ENCODE results near the gene RTP2.
A peak's percentile ranks its signal among the peaks of the same experiment; 100 is the strongest.

The RTP2 gene

DNA sequence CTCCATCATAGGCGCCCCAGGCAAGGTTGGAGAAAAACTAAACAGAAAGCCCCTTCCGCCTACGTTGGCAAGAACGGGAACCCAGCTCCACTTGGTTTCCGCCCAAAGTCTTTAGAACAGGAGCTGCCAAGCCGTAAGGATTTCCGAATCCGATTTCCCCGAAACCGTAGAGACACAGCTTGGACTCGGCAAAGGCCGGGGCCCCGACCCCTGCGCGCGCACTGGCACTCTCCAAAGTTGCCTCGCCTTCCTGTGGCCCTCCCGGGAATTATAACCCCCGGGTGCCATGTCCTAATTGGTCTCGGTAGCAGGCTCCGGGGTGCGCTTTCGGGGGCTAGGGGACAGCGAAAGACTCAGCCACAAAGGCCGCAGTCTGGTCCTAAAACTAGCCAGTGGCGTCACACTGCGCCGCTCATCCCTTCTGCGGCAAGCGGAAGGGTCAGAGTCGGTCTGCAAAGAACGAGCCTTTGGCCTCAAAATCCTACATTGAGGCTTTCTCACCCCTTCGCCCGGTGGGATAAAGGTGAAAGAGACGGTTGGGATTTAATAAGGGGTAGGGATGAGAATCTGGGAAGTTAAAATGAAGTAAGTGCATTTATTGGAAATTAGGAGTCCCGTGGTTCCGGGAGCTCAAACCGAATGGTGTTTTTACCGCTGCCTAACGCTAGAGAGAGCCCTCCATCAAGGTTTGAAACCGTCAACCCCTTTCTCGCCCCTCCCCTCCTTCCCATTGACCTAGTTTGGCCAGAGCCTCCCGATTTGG, 36.2 kb upstream of the RTP2 start:
- peak; percentile 86 to 88 for DNase-seq

DNA sequence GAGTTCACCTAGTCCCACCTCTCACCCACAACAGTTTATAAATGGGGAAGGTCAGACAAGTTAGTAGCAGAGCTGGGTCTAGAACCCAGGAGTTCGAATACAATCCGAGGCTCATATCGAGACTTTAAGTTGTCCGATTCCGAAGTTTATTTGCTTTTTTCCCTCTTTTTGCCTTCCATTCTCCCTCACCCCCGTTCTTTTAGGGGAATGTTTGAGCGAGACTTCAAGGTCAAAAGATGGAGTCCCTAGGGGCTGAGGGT, 35.6 kb upstream of the RTP2 start:
- no peak for DNase-seq

DNA sequence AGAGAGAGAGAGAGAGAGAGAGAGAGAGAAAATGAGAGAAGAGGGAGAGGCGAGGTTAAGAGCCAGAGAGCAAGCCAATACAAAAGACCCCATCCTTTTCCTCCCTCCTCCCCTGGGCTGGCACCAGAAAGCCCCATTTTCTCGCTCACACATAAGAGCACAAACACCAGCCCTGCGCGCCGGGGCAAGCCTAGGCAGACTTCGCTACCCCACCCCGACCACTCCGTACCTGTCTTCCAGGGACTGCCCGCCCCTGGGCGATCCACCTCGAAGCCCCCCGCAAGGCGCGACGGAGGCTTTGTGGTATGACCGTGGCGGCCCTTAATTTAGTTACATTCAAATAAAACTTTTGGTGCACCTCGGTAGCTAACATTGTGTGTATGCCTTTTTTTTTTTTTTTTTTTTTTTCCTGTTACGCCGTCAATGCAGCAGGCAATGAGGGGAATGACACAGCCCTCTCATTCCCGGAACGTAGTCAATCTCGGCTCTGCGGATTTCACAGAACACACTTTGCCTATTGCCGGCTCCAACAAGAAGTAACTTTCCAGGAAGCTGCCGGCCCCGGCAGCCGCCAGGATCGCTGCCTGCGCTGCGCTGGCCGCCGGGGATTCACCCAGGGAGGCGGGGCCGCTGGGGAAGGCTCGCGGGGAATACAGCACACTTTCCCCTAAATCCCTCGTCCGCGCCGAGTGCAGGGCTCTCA, 35.2 kb upstream of the RTP2 start:
- peak; percentile 93 to 94 for DNase-seq

DNA sequence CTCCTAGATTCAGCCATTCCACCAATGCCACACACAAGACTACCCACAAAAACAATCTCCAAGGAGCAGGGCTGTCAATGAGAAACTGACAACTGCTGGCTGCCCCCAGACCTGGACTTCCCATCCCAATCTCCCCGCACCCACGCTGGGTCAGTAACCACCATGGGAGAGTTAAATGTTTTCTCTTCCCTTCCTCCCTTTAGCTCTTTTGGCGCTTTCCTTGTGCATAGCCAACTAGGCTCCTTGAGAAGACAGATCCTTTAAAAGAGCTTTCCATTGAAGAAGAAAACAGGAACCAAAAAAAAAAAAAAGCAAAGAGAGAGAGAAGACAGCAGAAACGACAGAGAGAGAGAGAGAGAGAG, 34.6 kb upstream of the RTP2 start:
- DNase-seq = peak; percentile 63 to 77

DNA sequence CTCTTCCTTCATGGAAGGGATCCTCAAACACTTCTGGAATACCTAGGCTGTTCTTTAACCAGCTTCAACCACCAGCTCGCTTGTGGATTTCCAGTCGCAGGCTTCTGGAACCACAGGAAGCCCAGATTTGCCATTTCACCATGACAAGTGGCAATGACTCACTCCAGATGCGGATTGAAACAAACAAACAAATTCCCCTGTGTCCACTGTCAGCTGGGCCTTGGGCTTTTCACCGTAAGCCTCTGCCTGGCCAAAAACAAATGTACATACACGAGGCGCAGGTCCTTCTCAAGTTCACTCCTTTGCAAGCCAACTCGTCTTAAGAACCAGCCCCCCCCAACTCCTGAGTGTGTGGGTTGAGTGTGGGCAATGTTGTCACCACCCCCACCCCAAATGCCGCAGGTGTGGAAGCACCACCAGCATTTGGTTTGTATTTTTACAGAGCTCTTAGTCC, 34.1 kb upstream of the RTP2 start:
- peak; percentile 87 to 95 for DNase-seq

DNA sequence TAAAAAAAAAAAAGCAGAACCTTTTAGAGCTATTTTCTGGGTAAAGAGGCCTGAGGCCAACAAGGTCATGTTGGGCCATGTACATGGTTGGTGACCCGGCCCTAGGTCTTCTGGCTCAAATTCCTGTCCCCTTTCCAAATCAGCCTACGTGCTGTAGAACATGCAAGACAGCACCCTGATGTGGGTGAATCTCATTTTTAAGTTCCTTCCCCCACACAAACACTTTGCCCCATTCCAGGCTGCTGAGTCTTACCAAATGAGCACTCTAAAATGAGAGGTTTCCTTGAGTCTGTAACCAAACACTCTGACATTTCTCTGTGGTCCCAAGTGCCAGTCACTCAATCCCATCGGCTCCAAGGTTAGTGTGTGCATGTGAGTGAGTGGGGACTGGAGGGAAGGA, 33.5 kb upstream of the RTP2 start:
- peak; percentile 54 to 82 for DNase-seq

DNA sequence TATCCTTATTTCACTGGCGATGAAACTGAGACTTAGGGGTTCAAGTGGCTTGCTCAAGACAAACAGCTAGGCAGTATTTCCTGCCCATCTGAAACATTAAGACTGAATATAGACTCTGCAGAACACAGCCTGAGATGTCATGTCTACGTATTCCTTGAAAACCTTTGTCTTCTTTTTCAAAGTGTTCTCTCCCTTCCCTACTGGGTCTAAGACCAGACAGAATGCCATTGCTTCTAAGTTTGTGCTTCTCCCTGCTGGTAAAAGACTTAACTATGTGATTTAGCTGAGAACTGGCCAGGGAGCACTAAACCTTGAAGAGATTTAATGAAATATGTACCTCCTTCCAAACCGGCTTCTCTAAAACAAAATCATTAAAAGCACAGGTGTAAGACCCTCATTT, 33.0 kb upstream of the RTP2 start:
- DNase-seq = no peak

DNA sequence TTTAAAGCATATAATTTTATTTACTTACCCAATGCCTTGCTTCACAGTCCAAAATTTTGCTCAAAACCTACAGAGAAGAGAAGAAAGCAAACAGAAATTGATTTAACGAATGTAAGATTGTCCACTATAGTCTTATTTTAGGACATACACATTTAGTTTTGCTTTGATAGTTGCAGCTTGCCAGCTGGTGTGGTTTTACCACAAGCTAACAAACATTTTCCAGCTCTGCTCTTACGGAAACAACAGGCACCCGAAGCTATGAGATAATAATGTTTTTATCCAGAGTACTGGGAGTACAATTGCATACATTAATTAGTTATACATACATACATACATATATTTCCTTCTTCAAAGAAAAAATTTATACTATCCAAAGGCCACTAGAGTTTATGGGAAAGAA, 32.5 kb upstream of the RTP2 start:
- DNase-seq = no peak

DNA sequence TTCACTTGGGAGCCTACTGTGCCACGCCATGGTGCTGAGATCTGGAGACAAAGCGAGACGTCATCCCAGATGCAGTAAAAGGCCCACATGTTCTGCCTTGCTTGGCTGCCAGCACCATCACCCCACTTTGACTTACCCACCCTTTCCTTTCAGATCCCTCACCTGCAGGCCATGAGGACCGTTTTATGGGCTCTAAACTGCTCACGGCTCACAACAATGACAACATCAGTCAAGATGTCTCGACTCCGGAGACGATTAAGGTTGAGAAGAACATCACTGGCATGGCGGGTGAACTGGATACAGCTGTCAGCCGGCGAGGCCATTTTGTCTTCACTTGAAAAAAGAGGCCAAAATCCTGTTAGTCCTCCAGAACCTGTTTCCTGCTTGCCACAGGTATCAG, 31.0 kb upstream of the RTP2 start:
- DNase-seq = no peak

DNA sequence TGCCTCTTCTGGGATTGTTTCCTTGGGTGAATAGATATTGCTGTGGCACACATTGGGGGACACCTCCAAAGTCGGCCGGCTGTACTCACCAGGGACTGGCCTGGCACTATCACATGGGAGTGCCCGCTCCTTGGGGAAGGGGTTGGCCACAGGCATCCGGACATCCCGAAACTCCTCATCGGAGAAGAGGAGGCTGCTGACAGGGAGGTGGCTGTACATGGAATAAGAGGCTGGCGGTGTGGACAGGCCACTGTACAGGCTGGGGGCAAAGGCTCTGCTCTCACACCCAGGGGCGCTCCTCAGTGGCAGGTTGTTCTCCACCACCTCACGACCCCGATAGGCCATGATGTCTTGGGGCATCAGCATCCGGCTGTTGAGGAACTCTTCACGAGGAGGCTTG, 27.2 kb upstream of the RTP2 start:
- DNase-seq = no peak

DNA sequence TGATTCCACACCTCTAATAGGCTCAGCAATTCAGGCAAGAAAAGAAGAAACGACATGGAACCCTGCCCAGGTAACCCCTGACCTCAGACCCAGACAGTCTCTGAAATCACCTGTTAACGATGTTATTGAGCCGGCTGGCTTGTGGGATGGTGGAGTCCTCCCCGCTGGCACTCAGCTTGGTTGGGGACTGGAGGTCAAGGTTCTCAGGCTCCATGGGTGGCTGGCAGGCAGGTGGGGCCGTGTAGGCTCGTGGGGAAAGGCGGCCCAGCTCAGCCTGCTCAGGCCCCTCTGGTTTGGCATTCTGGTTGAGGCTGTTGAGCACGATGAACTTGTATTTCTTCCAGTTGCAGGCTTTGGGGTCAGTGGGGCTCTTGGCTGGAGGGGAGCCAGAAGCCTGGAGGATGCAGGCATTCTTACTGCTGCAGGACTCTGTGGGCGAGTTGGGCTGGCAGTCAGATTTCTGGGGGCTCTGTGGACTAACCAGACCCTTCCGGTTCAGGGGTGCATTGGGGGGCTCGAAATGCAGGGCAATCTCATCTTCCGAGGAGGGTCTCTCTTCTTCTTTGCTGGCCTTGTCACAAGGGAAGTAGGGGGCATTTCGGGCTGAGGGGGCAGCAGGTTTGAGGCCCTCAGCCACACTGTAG, 26.7 kb upstream of the RTP2 start:
- DNase-seq = no peak

DNA sequence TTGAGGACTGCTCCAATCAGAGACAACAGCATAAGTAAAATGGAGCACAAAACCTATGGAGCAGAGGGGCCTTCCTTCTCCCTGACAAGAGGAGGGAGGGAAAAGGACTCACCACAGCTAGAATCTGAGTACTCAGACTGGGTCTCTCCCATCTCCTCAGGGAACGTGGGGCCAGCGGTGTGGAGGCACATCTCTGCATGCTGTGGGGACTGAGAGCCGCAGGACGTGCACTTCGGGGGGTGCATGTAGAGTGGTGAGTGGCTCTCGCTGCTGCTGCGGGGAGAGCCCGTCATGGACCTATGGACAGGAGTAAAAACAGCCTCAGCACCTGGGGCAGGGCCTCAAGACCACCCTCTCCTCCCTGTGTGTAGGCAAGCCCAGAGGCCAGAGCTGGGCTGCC, 25.9 kb upstream of the RTP2 start:
- DNase-seq = no peak

DNA sequence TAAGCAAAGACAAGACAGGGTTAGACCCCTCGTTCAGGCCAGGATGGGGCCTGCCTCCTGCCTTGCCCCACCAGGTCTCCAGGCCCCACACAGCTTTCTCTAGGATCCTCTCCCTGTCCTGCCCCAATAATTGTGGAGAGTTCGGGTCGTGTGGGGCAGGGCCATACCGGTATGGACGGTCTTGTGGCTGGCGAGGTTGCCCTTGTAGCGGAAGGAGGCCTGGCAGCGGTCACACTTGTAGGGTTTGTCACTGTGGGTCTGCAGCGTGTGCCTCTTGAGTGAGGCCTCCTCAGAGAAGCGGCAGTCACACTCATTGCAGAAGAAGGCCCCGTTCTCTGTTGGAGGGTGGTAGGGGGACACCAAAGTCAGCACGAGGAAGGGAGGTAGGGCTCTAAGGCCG, 24.2 kb upstream of the RTP2 start:
- DNase-seq = no peak

DNA sequence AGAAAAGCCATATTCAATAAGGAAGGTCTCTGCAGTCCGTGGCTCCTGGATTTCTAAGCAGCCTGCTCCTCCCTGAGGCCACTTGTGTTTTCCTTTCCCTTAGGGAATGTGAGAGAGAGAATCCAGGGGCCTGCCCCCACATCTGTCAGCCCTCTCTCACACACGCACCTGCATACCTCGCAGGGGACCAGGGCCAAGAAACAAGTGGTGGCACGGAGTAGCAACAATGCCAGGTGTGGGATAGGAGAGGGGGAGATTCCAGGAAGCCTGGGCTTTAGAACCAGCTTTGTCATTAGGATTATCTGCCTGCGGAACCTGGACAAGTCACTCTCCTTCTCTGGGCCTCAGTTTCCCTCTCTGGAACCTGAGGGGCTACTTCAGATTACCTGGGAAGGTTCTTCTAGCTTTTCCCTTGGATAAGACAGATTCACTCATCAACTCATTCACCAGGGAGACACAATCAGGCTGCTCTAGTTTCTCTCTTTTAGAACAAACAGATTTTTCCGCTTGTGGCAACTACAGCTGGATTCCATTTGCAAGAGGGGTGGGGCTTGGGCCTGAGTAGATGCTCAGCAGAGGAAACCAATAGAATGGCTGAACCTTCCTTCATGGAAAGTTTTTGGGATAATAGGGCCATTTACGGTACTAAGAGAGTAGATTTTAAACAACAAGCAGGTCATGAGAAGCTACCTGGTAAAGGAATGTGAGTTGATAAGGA, 23.5 kb upstream of the RTP2 start:
- DNase-seq = no peak

DNA sequence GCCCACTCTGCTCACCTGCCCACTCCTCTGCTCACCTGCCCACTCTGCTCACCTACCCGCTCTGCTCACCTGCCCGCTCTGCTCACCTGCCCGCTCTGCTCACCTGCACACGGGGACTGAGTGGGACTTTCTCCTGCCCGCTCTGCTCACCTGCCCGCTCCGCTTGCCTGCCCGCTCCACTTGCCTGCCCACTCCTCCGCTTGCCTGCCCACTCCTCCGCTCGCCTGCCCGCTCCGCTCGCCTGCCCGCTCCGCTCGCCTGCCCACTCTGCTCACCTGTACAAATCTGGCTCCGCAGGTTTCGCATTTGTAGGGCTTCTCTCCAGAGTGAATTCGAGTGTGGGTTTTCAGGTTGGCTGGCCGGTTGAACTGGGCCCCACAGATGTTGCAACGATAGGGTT, 22.9 kb upstream of the RTP2 start:
- no peak for DNase-seq

DNA sequence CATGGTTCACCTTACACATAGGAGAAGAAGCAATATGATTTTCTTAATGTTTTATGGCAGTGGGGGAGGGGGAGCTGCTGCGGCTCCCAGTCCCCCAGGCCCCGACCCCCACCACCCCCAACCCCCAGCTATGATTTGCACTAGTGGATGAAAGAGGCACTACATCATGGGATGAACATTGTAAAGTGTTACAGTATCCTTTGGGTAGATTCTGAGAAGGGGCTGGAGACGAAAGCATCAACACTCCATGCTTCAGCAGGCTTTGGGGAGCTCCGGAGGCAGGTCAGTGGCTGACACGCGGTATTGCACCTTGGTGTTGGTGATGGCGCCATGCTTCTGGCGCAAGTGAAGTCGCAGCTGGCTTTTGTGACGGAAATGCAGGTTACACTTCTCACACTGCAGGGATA, 19.9 kb upstream of the RTP2 start:
- DNase-seq = no peak

DNA sequence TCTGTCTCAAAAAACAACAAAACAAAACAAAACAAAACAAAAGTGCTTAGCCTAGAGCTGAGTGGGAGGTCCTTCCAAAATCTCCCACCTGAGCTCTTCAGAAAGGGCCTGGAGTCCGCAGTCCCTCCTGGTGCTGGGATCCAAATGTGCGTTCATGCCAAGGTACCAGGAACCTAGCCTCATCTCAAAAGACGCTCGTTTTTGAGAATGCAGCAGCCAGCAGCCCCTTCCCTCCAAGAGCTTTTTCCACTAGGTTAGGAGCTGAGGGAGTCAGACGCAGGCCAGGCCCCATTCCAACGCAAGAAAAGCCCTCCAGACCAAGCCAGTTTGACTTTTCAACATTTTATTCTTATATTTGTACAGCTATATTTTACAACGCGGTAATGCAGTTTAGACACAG, 18.7 kb upstream of the RTP2 start:
- no peak for DNase-seq

DNA sequence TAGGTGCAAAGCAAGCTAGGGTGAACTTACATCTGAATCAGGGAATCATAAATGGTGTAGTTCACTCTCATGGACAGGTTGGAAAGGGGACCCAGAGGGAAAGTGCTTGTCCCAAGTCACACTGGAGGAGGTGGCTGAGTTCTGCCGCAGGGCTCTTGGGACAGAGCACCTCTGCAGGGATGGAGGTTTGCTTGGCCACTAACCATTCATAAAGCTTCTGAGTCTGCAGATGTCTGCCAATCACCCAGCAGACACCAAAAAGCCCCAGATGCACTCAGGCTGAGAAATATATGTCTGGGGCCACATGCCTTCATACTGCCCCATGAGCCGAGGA, 17.9 kb upstream of the RTP2 start:
- no peak for DNase-seq

DNA sequence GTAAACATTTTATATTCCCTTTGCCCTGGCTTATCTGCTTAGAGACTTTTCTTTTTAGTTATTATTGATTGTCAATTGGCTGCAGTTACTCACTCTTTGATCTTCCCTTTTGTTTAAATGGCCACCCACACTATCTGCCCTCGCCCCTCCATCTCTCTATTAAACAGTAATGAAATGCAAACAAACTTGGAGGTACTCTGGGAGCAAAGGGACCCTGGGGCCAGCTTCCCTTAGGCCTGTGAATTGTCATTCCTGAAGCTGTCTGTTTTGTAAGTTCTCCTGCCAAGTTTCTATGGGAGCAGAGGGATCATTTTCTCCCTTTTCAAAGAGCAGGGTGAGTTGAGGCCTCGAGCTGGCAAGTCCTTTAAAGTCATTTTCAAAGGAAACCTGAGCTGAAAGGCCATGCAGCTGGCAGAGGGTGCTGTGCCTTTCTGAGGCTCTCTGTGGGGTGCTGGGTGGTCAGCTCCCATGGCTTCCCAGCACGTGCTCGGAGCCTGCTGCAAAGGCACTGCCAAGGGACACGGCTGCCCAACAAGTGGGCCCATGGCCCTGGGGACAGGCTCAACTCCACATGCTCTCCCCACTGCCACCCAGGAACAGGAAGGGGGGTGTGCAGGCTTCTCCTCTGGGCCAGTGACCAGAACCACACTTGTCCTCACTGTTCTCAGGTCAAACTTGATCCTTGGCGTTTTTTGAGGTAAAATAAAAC, 17.4 kb upstream of the RTP2 start:
- no peak for DNase-seq

DNA sequence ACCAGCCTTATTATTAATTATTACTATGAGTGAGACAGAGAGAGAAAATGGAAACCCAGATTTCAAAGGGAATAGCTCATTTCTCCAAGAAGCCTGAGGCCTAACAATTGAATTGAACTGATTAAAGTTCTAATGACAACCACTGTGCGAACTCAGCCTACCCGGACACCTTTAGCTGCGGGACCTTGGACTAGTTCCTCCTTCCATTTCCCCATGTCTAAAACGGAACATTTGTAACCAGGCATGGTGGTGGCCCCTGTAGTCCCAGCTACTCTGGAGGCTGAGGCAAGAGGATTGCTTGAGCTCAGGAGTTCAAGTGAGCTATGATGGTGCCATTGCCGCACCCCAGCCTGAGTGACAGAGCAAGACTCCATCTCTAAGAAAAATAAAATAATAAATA, 16.4 kb upstream of the RTP2 start:
- DNase-seq = peak in 1 of 2 donors; percentile 26

DNA sequence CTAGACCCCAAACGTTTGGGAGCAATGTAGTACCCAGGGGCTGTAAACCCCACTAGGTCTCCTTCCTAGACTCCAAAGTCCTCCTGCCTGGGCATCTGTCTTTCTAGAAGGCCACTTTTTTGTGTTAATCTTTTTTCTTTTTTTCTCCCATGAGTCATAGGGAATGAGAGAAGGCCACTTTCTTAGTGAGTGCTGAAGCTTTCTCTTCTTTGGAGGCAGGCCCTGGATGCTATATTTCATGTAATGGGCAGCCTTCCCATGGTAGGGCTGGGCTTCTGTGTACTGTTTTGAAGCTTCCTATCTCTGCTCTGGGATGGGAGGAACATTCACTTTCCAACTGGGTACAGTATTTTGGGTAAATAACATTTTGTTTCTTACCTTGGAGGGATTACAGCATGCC, 15.2 kb upstream of the RTP2 start:
- DNase-seq = no peak

DNA sequence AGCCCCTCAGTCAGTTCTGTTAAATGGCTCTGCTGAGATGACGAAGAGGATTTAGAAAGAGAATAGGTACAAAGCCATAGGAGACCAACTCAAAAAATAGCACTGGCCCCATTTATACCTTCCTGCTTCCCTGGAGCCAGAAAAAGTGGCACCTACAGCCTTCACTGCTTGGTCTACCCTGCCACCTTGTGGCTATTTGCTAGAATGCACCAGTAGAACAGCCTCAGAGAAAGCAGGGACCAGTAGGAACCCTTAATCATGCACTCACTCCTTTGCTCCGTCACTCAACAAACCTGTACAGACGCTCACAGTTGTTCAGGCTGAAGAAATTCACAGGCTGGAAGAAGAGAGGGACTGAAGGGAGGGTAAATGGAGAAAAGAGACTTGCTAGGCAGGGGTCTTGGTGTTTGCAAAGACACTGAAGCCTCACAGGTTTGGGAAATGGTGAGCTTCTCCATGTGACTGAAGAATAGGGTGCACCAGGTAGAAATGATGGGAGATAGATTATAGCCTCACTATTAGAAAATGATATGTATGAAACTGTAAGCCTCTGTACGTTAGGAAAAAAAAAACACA, 12.1 kb upstream of the RTP2 start:
- peak; percentile 59 to 93 for DNase-seq

DNA sequence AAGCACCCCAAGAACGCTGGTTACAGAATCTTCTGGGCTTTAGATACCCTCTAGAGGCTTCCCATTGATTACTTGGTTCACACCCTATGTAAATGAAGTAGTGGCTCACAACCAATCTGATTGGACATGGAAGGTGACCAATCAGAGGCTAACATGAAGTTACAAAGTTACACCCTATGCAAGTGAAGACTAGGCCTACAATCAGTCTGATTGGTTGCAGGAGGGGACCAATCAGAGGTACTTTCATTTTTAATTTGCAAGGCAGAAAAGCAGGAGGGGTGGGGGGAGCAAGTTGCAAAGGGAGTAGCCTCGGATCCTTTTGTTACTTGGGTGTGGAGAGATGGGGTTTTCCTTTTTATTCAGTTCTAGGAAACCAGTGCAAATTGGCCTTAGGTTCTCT, 11.1 kb upstream of the RTP2 start:
- DNase-seq = peak in 1 of 2 donors; percentile 29

Measured in inflammatory macrophage treated with lipopolysaccharide for 1 hour (primary cell).